ACC112 (cell line): ENCODE measurements around the gene VANGL2.

ENCODE experiments used
- H2AFZ ChIP-seq: fragments of 200-600 bp; sonication (generic); one replicate; pipeline ENCODE4 v1.6.0; 2017; ENCODE audit warnings: antibody characterized with exemption, low read length; ENCODE audit not compliant: unreplicated experiment
- H3K27ac ChIP-seq: fragments of 200-600 bp; sonication (generic); 2 replicates; pipeline ENCODE4 v1.5.1; 2014; ENCODE audit warnings: low read depth, mild to moderate bottlenecking, antibody characterized with exemption, low read length, moderate library complexity
- H3K27me3 ChIP-seq: fragments of 200-600 bp; sonication (generic); 2 replicates; pipeline ENCODE4 v1.6.1; 2014; ENCODE audit warnings: mild to moderate bottlenecking, antibody characterized with exemption, low read length, moderate library complexity, mixed read lengths; ENCODE audit not compliant: insufficient read depth
- H3K36me3 ChIP-seq: fragments of 200-600 bp; sonication (generic); 2 replicates; pipeline ENCODE4 v1.6.1; 2016; ENCODE audit warnings: mild to moderate bottlenecking, antibody characterized with exemption, low read length, moderate library complexity, mixed read lengths; ENCODE audit not compliant: insufficient read depth
- H3K4me1 ChIP-seq: fragments of 200-600 bp; sonication (generic); one replicate; pipeline ENCODE4 v1.6.1; 2016; ENCODE audit warnings: low read length, mixed read lengths; ENCODE audit not compliant: insufficient read depth, unreplicated experiment, control insufficient read depth
- H3K4me3 ChIP-seq: fragments of 200-600 bp; sonication (generic); 2 replicates; pipeline ENCODE4 v1.5.1; 2014; ENCODE audit warnings: mild to moderate bottlenecking, low read depth, low read length
- H3K79me2 ChIP-seq: fragments of 200-600 bp; sonication (generic); one replicate; pipeline ENCODE4 v1.6.0; 2016; ENCODE audit warnings: low read length; ENCODE audit not compliant: control insufficient read depth, unreplicated experiment, insufficient read depth

The VANGL2 gene

GRCh38 chr1:160416369-160416768 is 16.0 kb downstream of the VANGL2 start:
- Histone ChIP-seq H3K27ac (no peak overlapping the region), H2AFZ (no peak overlapping the region)

GRCh38 chr1:160418483-160418882 is 18.1 kb downstream of the VANGL2 start:
- Histone ChIP-seq H3K79me2 (no peaks in the 10 kb centered on the region), H3K4me3 (no peak overlapping the region), H3K27me3 (peaks cover 66% of the 10 kb centered on the region), H2AFZ (no peak overlapping the region), H3K4me1 (no peaks in the 10 kb centered on the region), H3K27ac (no peak overlapping the region), H3K36me3 (no peaks in the 10 kb centered on the region)

More at GRCh38 chr1:160416369-160416768, 16.0 kb downstream of the VANGL2 start:
- no peaks in the 10 kb centered on the region for H3K4me1 ChIP-seq
- H3K79me2 ChIP-seq = no peaks in the 10 kb centered on the region
- no peaks in the 10 kb centered on the region for H3K36me3 ChIP-seq
- H3K4me3 ChIP-seq = no peak overlapping the region
- peaks cover 67% of the 10 kb centered on the region for H3K27me3 ChIP-seq

DNA sequence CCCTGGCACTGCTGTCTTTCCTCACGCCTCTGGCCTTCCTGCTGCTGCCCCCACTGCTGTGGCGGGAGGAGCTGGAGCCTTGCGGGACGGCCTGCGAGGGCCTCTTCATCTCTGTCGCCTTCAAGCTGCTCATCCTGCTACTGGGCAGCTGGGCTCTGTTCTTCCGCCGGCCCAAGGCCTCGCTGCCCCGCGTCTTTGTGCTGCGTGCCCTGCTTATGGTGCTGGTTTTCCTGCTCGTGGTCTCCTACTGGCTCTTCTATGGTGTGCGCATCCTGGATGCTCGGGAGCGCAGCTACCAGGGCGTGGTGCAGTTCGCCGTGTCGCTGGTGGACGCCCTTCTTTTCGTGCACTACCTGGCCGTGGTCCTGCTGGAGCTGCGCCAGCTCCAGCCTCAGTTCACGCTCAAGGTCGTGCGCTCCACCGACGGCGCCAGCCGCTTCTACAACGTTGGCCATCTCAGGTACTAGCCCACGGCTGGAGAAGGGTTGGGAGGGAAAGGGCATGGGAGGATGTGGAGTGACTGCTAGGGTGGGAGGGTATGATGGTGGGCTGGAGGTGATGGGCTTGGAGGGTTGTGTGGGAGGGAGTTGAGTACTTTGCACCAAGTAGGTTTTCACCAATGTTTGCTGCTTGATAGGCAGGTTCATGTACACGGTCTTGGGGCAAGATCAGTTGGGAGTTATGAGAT is 18.9 kb downstream of the VANGL2 start:
- no peaks in the 10 kb centered on the region for H3K36me3 ChIP-seq
- H3K27ac ChIP-seq = no peak overlapping the region
- H3K4me1 ChIP-seq = no peaks in the 10 kb centered on the region
- H3K27me3 ChIP-seq = peaks cover 74% of the 10 kb centered on the region
- H3K4me3 ChIP-seq = no peak overlapping the region
- no peaks in the 10 kb centered on the region for H3K79me2 ChIP-seq
- H2AFZ ChIP-seq = no peak overlapping the region

GRCh38 chr1:160419838-160420169 is 19.4 kb downstream of the VANGL2 start:
- no peaks in the 10 kb centered on the region for H3K79me2 ChIP-seq
- H3K36me3 ChIP-seq = no peaks in the 10 kb centered on the region
- H3K27me3 ChIP-seq = peaks cover 78% of the 10 kb centered on the region
- no peaks in the 10 kb centered on the region for H3K4me1 ChIP-seq
- no peak overlapping the region for H3K4me3 ChIP-seq
- no peak overlapping the region for H2AFZ ChIP-seq
- H3K27ac ChIP-seq = no peak overlapping the region

GRCh38 chr1:160420881-160421842 is 20.8 kb downstream of the VANGL2 start:
- Histone ChIP-seq H3K27me3 (peaks cover 79% of the 10 kb centered on the region), H3K4me1 (no peaks in the 10 kb centered on the region), H3K4me3 (no peak overlapping the region), H3K27ac (no peak overlapping the region), H3K36me3 (no peaks in the 10 kb centered on the region), H2AFZ (no peak overlapping the region), H3K79me2 (no peaks in the 10 kb centered on the region)

- H3K4me3 ChIP-seq = no peak overlapping the region
- H3K4me1 ChIP-seq = no peaks in the 10 kb centered on the region
- no peak overlapping the region for H2AFZ ChIP-seq
- H3K27ac ChIP-seq = no peak overlapping the region
- no peaks in the 10 kb centered on the region for H3K79me2 ChIP-seq
- no peaks in the 10 kb centered on the region for H3K36me3 ChIP-seq
- peaks cover 75% of the 10 kb centered on the region for H3K27me3 ChIP-seq
Measured at GRCh38 chr1:160421881-160422280, 21.5 kb downstream of the VANGL2 start.

DNA sequence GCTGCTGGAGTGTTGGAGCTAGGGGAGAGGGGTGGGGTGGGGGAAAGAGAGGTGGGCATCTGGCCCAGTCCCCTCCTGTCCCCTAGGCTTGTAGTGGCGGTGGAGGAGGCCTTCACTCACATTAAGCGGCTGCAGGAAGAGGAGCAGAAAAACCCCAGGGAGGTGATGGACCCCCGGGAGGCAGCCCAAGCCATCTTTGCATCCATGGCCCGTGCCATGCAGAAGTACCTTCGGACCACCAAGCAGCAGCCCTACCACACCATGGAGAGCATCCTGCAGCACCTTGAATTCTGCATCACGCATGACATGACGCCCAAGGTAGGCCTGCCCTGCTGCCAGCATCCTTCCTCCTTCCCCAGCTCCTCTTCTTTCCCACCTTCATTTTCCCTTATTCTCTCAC is 23.6 kb downstream of the VANGL2 start:
- Histone ChIP-seq H2AFZ (no peak overlapping the region), H3K27me3 (peaks cover 56% of the 10 kb centered on the region), H3K27ac (no peak overlapping the region), H3K4me3 (no peak overlapping the region), H3K4me1 (peaks cover 3% of the 10 kb centered on the region), H3K79me2 (no peaks in the 10 kb centered on the region), H3K36me3 (no peaks in the 10 kb centered on the region)

- peaks cover 5% of the 10 kb centered on the region for H3K4me1 ChIP-seq
- no peaks in the 10 kb centered on the region for H3K79me2 ChIP-seq
- no peak overlapping the region for H3K27ac ChIP-seq
- H3K27me3 ChIP-seq = peaks cover 39% of the 10 kb centered on the region
- no peak overlapping the region for H3K4me3 ChIP-seq
- H3K36me3 ChIP-seq = no peaks in the 10 kb centered on the region
- H2AFZ ChIP-seq = no peak overlapping the region
Measured at GRCh38 chr1:160425847-160426246, 25.5 kb downstream of the VANGL2 start.

DNA sequence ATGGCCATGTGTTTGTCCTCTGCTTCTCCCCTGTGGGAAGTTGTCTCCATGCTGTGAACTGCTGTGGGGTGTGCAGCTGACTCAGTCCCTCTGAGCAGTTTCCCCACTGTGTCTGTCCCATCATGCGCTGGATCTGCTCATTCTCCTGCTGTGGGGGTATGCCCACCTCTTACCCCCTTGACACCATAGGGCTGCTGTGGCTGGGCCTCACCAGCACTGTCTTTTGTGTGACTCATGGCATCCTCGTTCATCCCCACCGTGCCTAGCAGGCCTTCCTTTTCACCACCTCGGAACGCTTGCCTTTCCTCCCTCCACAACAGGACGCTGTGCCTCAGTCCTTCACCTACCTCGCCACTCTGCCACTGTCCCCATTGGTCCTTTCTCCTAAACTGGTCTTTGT is 27.3 kb downstream of the VANGL2 start:
- no peaks in the 10 kb centered on the region for H3K79me2 ChIP-seq
- no peak overlapping the region for H2AFZ ChIP-seq
- H3K27ac ChIP-seq = no peak overlapping the region
- no peak overlapping the region for H3K4me3 ChIP-seq
- peaks cover 5% of the 10 kb centered on the region for H3K4me1 ChIP-seq
- H3K36me3 ChIP-seq = no peaks in the 10 kb centered on the region
- H3K27me3 ChIP-seq = peaks cover 30% of the 10 kb centered on the region

DNA sequence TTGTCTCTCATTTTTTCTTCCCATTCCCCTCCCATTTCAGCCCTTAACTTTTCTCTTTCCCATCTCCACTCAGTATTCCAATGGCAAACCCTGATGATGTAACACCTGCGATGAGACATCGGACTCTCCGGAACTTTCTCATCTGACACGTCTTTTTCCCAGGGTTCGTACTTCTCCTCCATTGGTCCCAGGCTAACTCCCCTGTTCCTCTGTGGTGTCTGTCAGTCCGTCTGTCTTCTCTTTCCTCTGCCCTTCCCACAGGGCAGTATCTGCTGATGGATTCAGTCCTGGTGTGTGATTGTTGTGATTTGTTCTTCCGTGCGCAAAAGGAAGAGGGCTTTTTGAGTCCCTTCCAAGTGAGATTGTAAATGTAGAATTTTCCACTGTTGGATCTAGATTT is 27.7 kb downstream of the VANGL2 start:
- H3K4me1 ChIP-seq = peaks cover 5% of the 10 kb centered on the region
- no peak overlapping the region for H3K4me3 ChIP-seq
- H3K79me2 ChIP-seq = no peaks in the 10 kb centered on the region
- H3K27ac ChIP-seq = no peak overlapping the region
- peaks cover 33% of the 10 kb centered on the region; the same call in 1 of the 2 replicates for H3K27me3 ChIP-seq
- no peaks in the 10 kb centered on the region for H3K36me3 ChIP-seq
- H2AFZ ChIP-seq = no peak overlapping the region

DNA sequence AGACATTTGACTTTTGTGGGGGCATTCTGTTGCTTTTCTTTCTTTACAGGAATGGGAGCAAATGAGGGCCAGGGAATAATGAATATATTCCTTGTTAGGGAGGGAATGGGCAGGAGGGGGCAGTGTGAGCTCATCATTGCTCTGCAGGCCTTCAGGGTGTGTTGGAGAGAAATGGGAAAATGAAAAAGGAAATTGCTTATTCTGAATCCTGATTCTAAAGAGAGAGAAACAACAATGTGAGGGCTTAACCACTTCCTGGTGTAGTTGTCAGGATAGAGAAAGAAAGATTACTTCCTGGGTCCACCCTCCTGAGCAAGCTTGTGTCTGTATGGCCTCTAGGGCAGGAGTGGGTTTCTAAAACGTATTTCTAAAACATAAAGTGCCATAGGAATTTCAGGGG is 28.3 kb downstream of the VANGL2 start:
- Histone ChIP-seq H3K4me3 (no peak overlapping the region), H3K4me1 (peaks cover 5% of the 10 kb centered on the region), H3K36me3 (no peaks in the 10 kb centered on the region), H3K27ac (no peak overlapping the region), H3K79me2 (no peaks in the 10 kb centered on the region), H2AFZ (peak overlapping the region; percentile 57), H3K27me3 (peaks cover 33% of the 10 kb centered on the region)
